Rectal smooth muscle tissue (tissue), 1 donor: ENCODE results near the gene KCNIP4.

Experiments
- H3K27ac ChIP-seq: one replicate; pipeline ENCODE4 v1.7.0; 2013; ENCODE audit warnings: low read depth, low read length, inconsistent platforms
- H3K27me3 ChIP-seq: one replicate; pipeline ENCODE4 v1.7.0; 2013; ENCODE audit warnings: low read length; ENCODE audit not compliant: control insufficient read depth, insufficient read depth
- H3K36me3 ChIP-seq: one replicate; pipeline ENCODE4 v1.7.0; 2013; ENCODE audit warnings: low read length; ENCODE audit not compliant: control insufficient read depth, insufficient read depth
- H3K4me1 ChIP-seq: one replicate; pipeline ENCODE4 v1.7.0; 2013; ENCODE audit warnings: low read length; ENCODE audit not compliant: control insufficient read depth, insufficient read depth
- H3K4me3 ChIP-seq: one replicate; pipeline ENCODE4 v1.7.0; 2013; ENCODE audit warnings: low read length
- H3K9ac ChIP-seq: one replicate; pipeline ENCODE4 v1.7.0; 2013; ENCODE audit warnings: low read length

The KCNIP4 gene

GRCh38 chr4:21276046-21276445 is 672.5 kb downstream of the KCNIP4 start:
- Histone ChIP-seq H3K9ac (no peak overlapping the region), H3K27ac (no peak overlapping the region), H3K27me3 (no peaks in the 10 kb centered on the region), H3K4me3 (no peak overlapping the region), H3K36me3 (no peaks in the 10 kb centered on the region), H3K4me1 (no peaks in the 10 kb centered on the region)

GRCh38 chr4:21271439-21272052 is 677.0 kb downstream of the KCNIP4 start:
- Histone ChIP-seq H3K4me3 (no peak overlapping the region), H3K9ac (no peak overlapping the region), H3K36me3 (no peaks in the 10 kb centered on the region), H3K4me1 (no peaks in the 10 kb centered on the region), H3K27ac (no peak overlapping the region), H3K27me3 (no peaks in the 10 kb centered on the region)

- Histone ChIP-seq H3K4me3 (no peak overlapping the region), H3K36me3 (no peaks in the 10 kb centered on the region), H3K4me1 (no peaks in the 10 kb centered on the region), H3K27ac (no peak overlapping the region), H3K9ac (no peak overlapping the region), H3K27me3 (no peaks in the 10 kb centered on the region)
These were observed 700.2 kb downstream of the KCNIP4 start for GRCh38 chr4:21248331-21248730.

GRCh38 chr4:21242163-21242562 is 706.4 kb downstream of the KCNIP4 start:
- Histone ChIP-seq H3K9ac (no peak overlapping the region), H3K27ac (no peak overlapping the region), H3K27me3 (no peaks in the 10 kb centered on the region), H3K4me1 (no peaks in the 10 kb centered on the region), H3K4me3 (no peak overlapping the region), H3K36me3 (no peaks in the 10 kb centered on the region)

GRCh38 chr4:21226637-21227538 is 721.7 kb downstream of the KCNIP4 start:
- Histone ChIP-seq H3K27me3 (no peaks in the 10 kb centered on the region), H3K4me1 (no peaks in the 10 kb centered on the region), H3K27ac (no peak overlapping the region), H3K36me3 (no peaks in the 10 kb centered on the region), H3K4me3 (no peak overlapping the region), H3K9ac (no peak overlapping the region)

- no peaks in the 10 kb centered on the region for H3K27me3 ChIP-seq
- H3K27ac ChIP-seq, result no peak overlapping the region
- no peaks in the 10 kb centered on the region for H3K36me3 ChIP-seq
- H3K9ac ChIP-seq, result no peak overlapping the region
- no peak overlapping the region for H3K4me3 ChIP-seq
- no peaks in the 10 kb centered on the region for H3K4me1 ChIP-seq
These were observed 736.7 kb downstream of the KCNIP4 start for GRCh38 chr4:21211846-21212245.

GRCh38 chr4:21209860-21210259 is 738.7 kb downstream of the KCNIP4 start:
- H3K4me3 ChIP-seq, result no peak overlapping the region
- no peak overlapping the region for H3K9ac ChIP-seq
- no peaks in the 10 kb centered on the region for H3K36me3 ChIP-seq
- H3K4me1 ChIP-seq, result no peaks in the 10 kb centered on the region
- no peak overlapping the region for H3K27ac ChIP-seq
- no peaks in the 10 kb centered on the region for H3K27me3 ChIP-seq

GRCh38 chr4:21205821-21206531 is 742.6 kb downstream of the KCNIP4 start:
- Histone ChIP-seq H3K4me1 (no peaks in the 10 kb centered on the region), H3K4me3 (no peak overlapping the region), H3K27ac (no peak overlapping the region), H3K9ac (no peak overlapping the region), H3K27me3 (no peaks in the 10 kb centered on the region), H3K36me3 (no peaks in the 10 kb centered on the region)

GRCh38 chr4:21203416-21203815 is 745.2 kb downstream of the KCNIP4 start:
- Histone ChIP-seq H3K27me3 (no peaks in the 10 kb centered on the region), H3K4me3 (no peak overlapping the region), H3K4me1 (no peaks in the 10 kb centered on the region), H3K9ac (no peak overlapping the region), H3K27ac (no peak overlapping the region), H3K36me3 (no peaks in the 10 kb centered on the region)

- Histone ChIP-seq H3K36me3 (no peaks in the 10 kb centered on the region), H3K9ac (no peak overlapping the region), H3K4me1 (no peaks in the 10 kb centered on the region), H3K27ac (no peak overlapping the region), H3K27me3 (no peaks in the 10 kb centered on the region), H3K4me3 (no peak overlapping the region)
These were observed 745.6 kb downstream of the KCNIP4 start for GRCh38 chr4:21202959-21203358.

GRCh38 chr4:21198683-21199082 is 749.9 kb downstream of the KCNIP4 start:
- H3K9ac ChIP-seq, result no peak overlapping the region
- no peaks in the 10 kb centered on the region for H3K36me3 ChIP-seq
- no peaks in the 10 kb centered on the region for H3K4me1 ChIP-seq
- no peak overlapping the region for H3K4me3 ChIP-seq
- H3K27me3 ChIP-seq, result no peaks in the 10 kb centered on the region
- no peak overlapping the region for H3K27ac ChIP-seq

- no peak overlapping the region for H3K4me3 ChIP-seq
- H3K27ac ChIP-seq, result no peak overlapping the region
- no peaks in the 10 kb centered on the region for H3K36me3 ChIP-seq
- no peaks in the 10 kb centered on the region for H3K4me1 ChIP-seq
- no peak overlapping the region for H3K9ac ChIP-seq
- H3K27me3 ChIP-seq, result no peaks in the 10 kb centered on the region
These were observed 752.9 kb downstream of the KCNIP4 start for GRCh38 chr4:21195682-21196081.
